ENCODE measurements around the gene C19orf12. TPM values are rescaled to one million over a fixed set of nuclear protein-coding genes. Genes with fewer than 3 reads are reported as not detected.
"Not testable (repeated sequence)": the region's sequence is repeated elsewhere in the genome, so short reads cannot be mapped to it uniquely, and the experiment has no call there.

C19orf12 gene
- total RNA-seq, 1 experiment from 2014 or later = 10.0 TPM

DNA sequence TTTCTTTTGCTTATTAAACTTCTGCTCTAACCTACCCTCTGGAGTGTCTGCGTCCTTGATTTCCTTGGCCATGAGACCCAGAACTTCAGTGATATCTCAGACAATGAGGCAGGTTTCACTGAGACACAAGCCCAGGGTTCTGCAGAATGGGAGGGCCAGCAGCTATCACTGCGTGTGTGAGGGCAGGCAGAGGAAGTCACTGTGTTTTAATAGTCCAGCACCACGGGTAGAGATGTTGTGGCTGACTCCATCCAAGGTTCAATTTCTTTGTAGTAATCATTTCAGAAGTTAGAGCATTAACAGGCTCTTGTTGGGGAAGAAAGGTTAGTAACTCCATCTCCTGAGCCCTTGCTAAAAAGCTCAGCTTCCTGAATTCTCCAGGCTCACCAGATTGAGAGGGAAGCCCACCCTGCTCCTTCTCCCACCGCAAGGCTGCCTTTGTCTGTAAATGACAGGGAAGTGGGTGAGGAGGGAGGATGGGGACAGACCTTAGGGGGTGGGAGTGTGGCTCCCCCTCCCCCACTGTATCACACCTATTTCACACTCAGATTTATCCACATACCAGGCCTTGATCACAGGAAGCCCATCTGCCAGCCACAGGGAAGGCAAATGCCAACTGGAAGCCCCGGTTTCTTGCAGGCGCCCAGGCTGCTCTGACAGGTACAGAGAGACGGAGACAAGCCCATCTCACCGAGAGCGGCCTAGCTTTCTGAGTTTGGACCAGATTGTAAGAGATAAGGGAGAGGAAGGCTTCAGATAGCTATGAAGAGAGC, 2.1 kb downstream of the C19orf12 start:
- Histone ChIP-seq H3K27me3 (ENCODE audit: insufficient read depth, low read length) (no peaks in the 10 kb centered on the region), H3K79me2 (ENCODE audit: insufficient read depth, low read length) (peaks cover 17% of the 10 kb centered on the region), H4K20me1 (ENCODE audit: insufficient read depth) (no peaks in the 10 kb centered on the region), H3K4me2 (ENCODE audit: low read length) (no peak overlapping the region), H3K27ac (ENCODE audit: low read depth, low read length) (no peak overlapping the region), H3K9ac (ENCODE audit: low read length) (no peak overlapping the region), H3K9me3 (ENCODE audit: control insufficient read depth in 1 of 2, insufficient read depth in 1 of 2, low read depth in 1 of 2, low read length in 2 of 2) (no peaks in the 10 kb centered on the region), H3K4me1 (ENCODE audit: control insufficient read depth in 1 of 2, insufficient read depth in 2 of 2, low read length in 2 of 2) (peaks cover 10% of the 10 kb centered on the region in 2 experiments), H3K4me3 (replicated peaks in 1 of 2; ENCODE audit: low read depth in 1 of 2, low read length in 2 of 2) (no peak overlapping the region), H2AFZ (ENCODE audit: low read depth, low read length, poor library complexity, severe bottlenecking) (no peak overlapping the region), H3K36me3 (ENCODE audit: control insufficient read depth in 1 of 2, insufficient read depth in 2 of 2, low read length in 2 of 2) (no peaks in the 10 kb centered on the region), H3K9me2 (ENCODE audit: insufficient read depth) (no peaks in the 10 kb centered on the region)
- CTCF ChIA-PET = interaction anchor here (0.8 to 1.1 kb wide), 3 partner anchors 47 to 101 kb away, joined by 3 read pairs; no protein-coding TSS in a partner anchor
- no peak for ATAC-seq
- intact Hi-C loops (cut with micrococcal nuclease) = no loop called here
- TF ChIP-seq, protein P1, sequence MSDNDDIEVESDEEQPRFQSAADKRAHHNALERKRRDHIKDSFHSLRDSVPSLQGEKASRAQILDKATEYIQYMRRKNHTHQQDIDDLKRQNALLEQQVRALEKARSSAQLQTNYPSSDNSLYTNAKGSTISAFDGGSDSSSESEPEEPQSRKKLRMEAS (IDR thresholded peaks at IDR 0.05) = no peak
- no TSS peak for BruUV-seq (replicated peaks)
- POLR2A ChIA-PET = no interaction called here
- no peak for DNase-seq (ENCODE audit: low read depth, low spot score)
- RAD21 ChIA-PET (ENCODE audit: low non-redundant PET in 1 of 2, low total read pairs in 2 of 2, uncharacterized antibody in 2 of 2, unreplicated experiment in 2 of 2) = no interaction called here

DNA sequence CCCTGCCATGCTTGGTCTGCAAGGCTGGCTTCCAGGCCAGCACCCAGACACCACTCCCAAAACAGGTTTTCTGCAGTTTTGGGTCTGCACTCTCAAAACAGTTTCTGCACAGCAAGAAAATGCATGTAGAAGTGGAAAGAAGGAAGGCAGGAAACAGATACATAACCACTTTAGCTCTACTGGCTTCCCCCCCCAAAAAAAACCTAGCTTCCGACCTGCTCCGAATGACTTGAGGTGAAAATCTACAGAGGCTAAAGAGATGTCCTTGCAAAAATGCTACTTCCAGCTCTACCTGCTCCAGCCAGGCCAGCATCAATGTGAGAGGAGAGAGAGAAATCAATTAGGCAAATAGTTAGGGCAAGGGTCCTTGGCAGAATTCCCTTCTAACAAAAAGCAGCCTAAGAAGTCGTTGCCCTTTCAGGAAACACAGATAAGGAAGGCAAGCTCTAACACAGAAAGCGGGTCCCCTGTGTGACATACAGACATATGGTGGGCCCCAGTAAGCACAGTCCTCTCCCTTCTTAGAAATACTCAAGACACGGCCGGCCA, 3.4 kb downstream of the C19orf12 start:
- H4K20me1 ChIP-seq (ENCODE audit: insufficient read depth) = no peaks in the 10 kb centered on the region
- RAD21 ChIA-PET (ENCODE audit: low non-redundant PET in 1 of 2, low total read pairs in 2 of 2, uncharacterized antibody in 2 of 2, unreplicated experiment in 2 of 2) = no interaction called here

DNA sequence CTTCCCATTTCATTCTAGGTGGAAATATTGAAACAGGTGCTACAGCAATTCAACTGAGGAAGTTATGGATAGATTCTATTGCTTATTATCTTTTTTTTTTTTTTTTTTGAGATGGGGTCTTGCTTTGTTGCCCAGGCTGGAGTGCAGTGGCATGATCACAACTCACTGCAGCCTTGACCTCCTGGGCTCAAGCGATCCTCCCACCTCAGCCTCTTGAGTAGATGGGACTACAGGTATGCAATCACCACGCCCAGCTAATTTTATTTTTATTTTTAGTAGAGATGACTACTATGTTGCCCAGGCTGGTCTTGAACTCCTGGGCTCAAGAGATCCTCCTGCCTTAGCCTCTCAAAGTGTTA, 5.6 kb downstream of the C19orf12 start:
- H3K27me3 ChIP-seq (ENCODE audit: insufficient read depth, low read length); RAD21 ChIA-PET (ENCODE audit: low non-redundant PET in 1 of 2, low total read pairs in 2 of 2, uncharacterized antibody in 2 of 2, unreplicated experiment in 2 of 2); intact Hi-C loops (cut with micrococcal nuclease); CTCF ChIA-PET; H4K20me1 ChIP-seq (ENCODE audit: insufficient read depth); H3K36me3 ChIP-seq (ENCODE audit: control insufficient read depth in 1 of 2, insufficient read depth in 2 of 2, low read length in 2 of 2); H3K9me2 ChIP-seq (ENCODE audit: insufficient read depth); ATAC-seq; H2AFZ ChIP-seq (ENCODE audit: low read depth, low read length, poor library complexity, severe bottlenecking); BruUV-seq (replicated peaks); H3K4me2 ChIP-seq (ENCODE audit: low read length); H3K4me1 ChIP-seq (ENCODE audit: control insufficient read depth in 1 of 2, insufficient read depth in 2 of 2, low read length in 2 of 2); H3K4me3 ChIP-seq (replicated peaks in 1 of 2; ENCODE audit: low read depth in 1 of 2, low read length in 2 of 2); POLR2A ChIA-PET; H3K79me2 ChIP-seq (ENCODE audit: insufficient read depth, low read length); H3K9ac ChIP-seq (ENCODE audit: low read length); DNase-seq (ENCODE audit: low read depth, low spot score); H3K9me3 ChIP-seq (ENCODE audit: control insufficient read depth in 1 of 2, insufficient read depth in 1 of 2, low read depth in 1 of 2, low read length in 2 of 2); H3K27ac ChIP-seq (ENCODE audit: low read depth, low read length): not testable (repeated sequence)

More for the DNA sequence above, 3.4 kb downstream of the C19orf12 start:
- no TSS peak for BruUV-seq (replicated peaks)
- Histone ChIP-seq H3K4me2 (ENCODE audit: low read length) (no peak overlapping the region), H3K9me2 (ENCODE audit: insufficient read depth) (no peaks in the 10 kb centered on the region), H3K27ac (ENCODE audit: low read depth, low read length) (no peak overlapping the region), H3K36me3 (ENCODE audit: control insufficient read depth in 1 of 2, insufficient read depth in 2 of 2, low read length in 2 of 2) (no peaks in the 10 kb centered on the region), H3K9ac (ENCODE audit: low read length) (no peak overlapping the region), H3K79me2 (ENCODE audit: insufficient read depth, low read length) (peaks cover 17% of the 10 kb centered on the region), H2AFZ (ENCODE audit: low read depth, low read length, poor library complexity, severe bottlenecking) (no peak overlapping the region), H3K27me3 (ENCODE audit: insufficient read depth, low read length) (no peaks in the 10 kb centered on the region), H3K9me3 (ENCODE audit: control insufficient read depth in 1 of 2, insufficient read depth in 1 of 2, low read depth in 1 of 2, low read length in 2 of 2) (no peaks in the 10 kb centered on the region), H3K4me3 (replicated peaks in 1 of 2; ENCODE audit: low read depth in 1 of 2, low read length in 2 of 2) (no peak overlapping the region), H3K4me1 (ENCODE audit: control insufficient read depth in 1 of 2, insufficient read depth in 2 of 2, low read length in 2 of 2) (peaks cover 10% of the 10 kb centered on the region in 2 experiments)
- intact Hi-C loops (cut with micrococcal nuclease) = no loop called here
- DNase-seq (ENCODE audit: low read depth, low spot score) (no peak), ATAC-seq (no peak)
- ChIA-PET POLR2A (interaction anchor here (0.7 kb wide), 1 partner anchor 437 kb away, joined by 3 read pairs; no protein-coding TSS in a partner anchor), CTCF (interaction anchor here (1.1 kb wide), 1 partner anchor 100 kb away, joined by 3 read pairs; no protein-coding TSS in a partner anchor)
- TF ChIP-seq EZH2phosphoT487 (IDR thresholded peaks at IDR 0.05; ENCODE audit: borderline replicate concordance) = no peak
- TF ChIP-seq ZFX (IDR thresholded peaks at IDR 0.05) = no peak
- TF ChIP-seq, protein P2, sequence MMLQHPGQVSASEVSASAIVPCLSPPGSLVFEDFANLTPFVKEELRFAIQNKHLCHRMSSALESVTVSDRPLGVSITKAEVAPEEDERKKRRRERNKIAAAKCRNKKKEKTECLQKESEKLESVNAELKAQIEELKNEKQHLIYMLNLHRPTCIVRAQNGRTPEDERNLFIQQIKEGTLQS (IDR thresholded peaks at IDR 0.05) = no peak
- no peak for TF ChIP-seq POLR2AphosphoS5 (IDR thresholded peaks at IDR 0.05; ENCODE audit: low read depth, low read length)
- TF ChIP-seq SP1 (IDR thresholded peaks at IDR 0.05; ENCODE audit: low read depth) = no peak
- TF ChIP-seq, protein P3, sequence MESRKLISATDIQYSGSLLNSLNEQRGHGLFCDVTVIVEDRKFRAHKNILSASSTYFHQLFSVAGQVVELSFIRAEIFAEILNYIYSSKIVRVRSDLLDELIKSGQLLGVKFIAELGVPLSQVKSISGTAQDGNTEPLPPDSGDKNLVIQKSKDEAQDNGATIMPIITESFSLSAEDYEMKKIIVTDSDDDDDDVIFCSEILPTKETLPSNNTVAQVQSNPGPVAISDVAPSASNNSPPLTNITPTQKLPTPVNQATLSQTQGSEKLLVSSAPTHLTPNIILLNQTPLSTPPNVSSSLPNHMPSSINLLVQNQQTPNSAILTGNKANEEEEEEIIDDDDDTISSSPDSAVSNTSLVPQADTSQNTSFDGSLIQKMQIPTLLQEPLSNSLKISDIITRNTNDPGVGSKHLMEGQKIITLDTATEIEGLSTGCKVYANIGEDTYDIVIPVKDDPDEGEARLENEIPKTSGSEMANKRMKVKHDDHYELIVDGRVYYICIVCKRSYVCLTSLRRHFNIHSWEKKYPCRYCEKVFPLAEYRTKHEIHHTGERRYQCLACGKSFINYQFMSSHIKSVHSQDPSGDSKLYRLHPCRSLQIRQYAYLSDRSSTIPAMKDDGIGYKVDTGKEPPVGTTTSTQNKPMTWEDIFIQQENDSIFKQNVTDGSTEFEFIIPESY (IDR thresholded peaks at IDR 0.05; ENCODE audit: extremely low read depth, insufficient replicate concordance, low read length) = no peak
- TF ChIP-seq EZH2 (IDR thresholded peaks at IDR 0.05) = no peak
- no peak for TF ChIP-seq FOSL1 (IDR thresholded peaks at IDR 0.05; ENCODE audit: low read depth)
- no peak for TF ChIP-seq POLR2A (IDR thresholded peaks at IDR 0.05; ENCODE audit: borderline replicate concordance, extremely low read depth, insufficient read depth, insufficient read length)
- no peak for TF ChIP-seq JUND (IDR thresholded peaks at IDR 0.05)
- TF ChIP-seq CBX3 (IDR thresholded peaks at IDR 0.05; ENCODE audit: low read depth) = no peak
- no peak for TF ChIP-seq TCF7L2 (IDR thresholded peaks at IDR 0.05; ENCODE audit: borderline replicate concordance, extremely low read depth, insufficient read depth, insufficient read length)
- no peak for TF ChIP-seq ELF1 (IDR thresholded peaks at IDR 0.05; ENCODE audit: borderline replicate concordance, low read depth)
- no peak for TF ChIP-seq SRF (IDR thresholded peaks at IDR 0.05; ENCODE audit: low read depth)

Measured in HCT116 (cell line).